OCI-LY1 (cell line): ENCODE measurements around the gene DNHD1.

Experiments
- EZH2 ChIP-seq: fragments of 200-600 bp; sonication (generic), shearing (Covaris generic); IDR thresholded peaks from 2 replicates; pipeline ENCODE4 v1.8.0; 2017; ENCODE audit warnings: borderline replicate concordance, mixed run types, mild to moderate bottlenecking, antibody characterized with exemption, low read length, moderate library complexity, mixed read lengths
- TF ChIP-seq, protein P1 (sequence below): fragments of 200-600 bp; sonication (generic), shearing (Covaris generic); IDR thresholded peaks from 2 replicates; pipeline ENCODE4 v1.5.1; 2017; ENCODE audit warnings: mild to moderate bottlenecking, antibody characterized with exemption, low read length, moderate library complexity, mixed read lengths

- TF ChIP-seq, protein P1, sequence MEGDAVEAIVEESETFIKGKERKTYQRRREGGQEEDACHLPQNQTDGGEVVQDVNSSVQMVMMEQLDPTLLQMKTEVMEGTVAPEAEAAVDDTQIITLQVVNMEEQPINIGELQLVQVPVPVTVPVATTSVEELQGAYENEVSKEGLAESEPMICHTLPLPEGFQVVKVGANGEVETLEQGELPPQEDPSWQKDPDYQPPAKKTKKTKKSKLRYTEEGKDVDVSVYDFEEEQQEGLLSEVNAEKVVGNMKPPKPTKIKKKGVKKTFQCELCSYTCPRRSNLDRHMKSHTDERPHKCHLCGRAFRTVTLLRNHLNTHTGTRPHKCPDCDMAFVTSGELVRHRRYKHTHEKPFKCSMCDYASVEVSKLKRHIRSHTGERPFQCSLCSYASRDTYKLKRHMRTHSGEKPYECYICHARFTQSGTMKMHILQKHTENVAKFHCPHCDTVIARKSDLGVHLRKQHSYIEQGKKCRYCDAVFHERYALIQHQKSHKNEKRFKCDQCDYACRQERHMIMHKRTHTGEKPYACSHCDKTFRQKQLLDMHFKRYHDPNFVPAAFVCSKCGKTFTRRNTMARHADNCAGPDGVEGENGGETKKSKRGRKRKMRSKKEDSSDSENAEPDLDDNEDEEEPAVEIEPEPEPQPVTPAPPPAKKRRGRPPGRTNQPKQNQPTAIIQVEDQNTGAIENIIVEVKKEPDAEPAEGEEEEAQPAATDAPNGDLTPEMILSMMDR, result no peak
- TF ChIP-seq EZH2, result no peak
These were observed 90.9 kb downstream of the DNHD1 start for GRCh38 chr11:6588018-6588417.
